ENCODE data around the gene CGNL1.

Gene CGNL1

GRCh38 chr15:57393061-57393460 lies 16.8 kb downstream of the CGNL1 start:
- no peak overlapping the region for H3K14ac ChIP-seq (ENCODE audit: low read length)
- H2BK120ac ChIP-seq (ENCODE audit: low read depth, low read length): no peak overlapping the region
- no CpG with 5 or more reads among the region's 2 CpGs for WGBS, 2 donors (ENCODE audit: extremely low coverage in 2 of 2, insufficient read length in 2 of 2, insufficient replicate concordance in 1 of 2)
- no peak overlapping the region for H4K8ac ChIP-seq (ENCODE audit: low read depth, low read length)
- no peak overlapping the region for H3K4me2 ChIP-seq (ENCODE audit: insufficient read depth, low read length, poor library complexity, severe bottlenecking)
- DNase-seq (ENCODE audit: low spot score): no peak
- H2BK12ac ChIP-seq (ENCODE audit: low read length): no peak overlapping the region
- H3K18ac ChIP-seq (ENCODE audit: low read length): no peak overlapping the region
- peaks cover 0 to 2% of the 10 kb centered on the region in 2 donors for H3K9me3 ChIP-seq (replicated peaks in 1 of 2; ENCODE audit: control insufficient read depth in 2 of 2, insufficient read depth in 1 of 2, low read depth in 1 of 2, low read length in 2 of 2)
- H3K27me3 ChIP-seq (ENCODE audit: control insufficient read depth in 3 of 3, insufficient read depth in 3 of 3, low read depth in 1 of 3, low read length in 3 of 3): no peaks in the 10 kb centered on the region
- no peak overlapping the region for H2BK5ac ChIP-seq (ENCODE audit: low read length)
- H2AFZ ChIP-seq (ENCODE audit: low read length): no peak overlapping the region
- peaks cover 1% of the 10 kb centered on the region for H3K79me1 ChIP-seq (ENCODE audit: low read depth, low read length)
- H3K23ac ChIP-seq (ENCODE audit: low read depth, low read length, poor library complexity): no peak overlapping the region
- no peak overlapping the region for H3K4me3 ChIP-seq (ENCODE audit: low read length in 2 of 2)
- no peak overlapping the region for H3K4ac ChIP-seq (ENCODE audit: low read length)
- no peak overlapping the region for H2BK15ac ChIP-seq (ENCODE audit: low read length)
- H2AK5ac ChIP-seq (ENCODE audit: low read depth, low read length): no peak overlapping the region
- peaks cover 6 to 17% of the 10 kb centered on the region in 2 donors for H3K4me1 ChIP-seq (ENCODE audit: control insufficient read depth in 2 of 2, insufficient read depth in 1 of 2, low read depth in 1 of 2, low read length in 2 of 2)
- H3K36me3 ChIP-seq (replicated peaks in 1 of 2; ENCODE audit: control insufficient read depth in 2 of 2, insufficient read depth in 2 of 2, low read length in 2 of 2): no peaks in the 10 kb centered on the region
- H4K91ac ChIP-seq (ENCODE audit: low read depth, low read length, poor library complexity): no peak overlapping the region
- no peak overlapping the region for H3K27ac ChIP-seq (replicated peaks; ENCODE audit: low read length)
- no peak overlapping the region for H3K9ac ChIP-seq (ENCODE audit: low read depth, low read length, poor library complexity)

GRCh38 chr15:57395292-57395691 lies 19.0 kb downstream of the CGNL1 start:
- H3K4ac ChIP-seq (ENCODE audit: low read length): no peak overlapping the region
- H3K4me3 ChIP-seq (ENCODE audit: low read length in 2 of 2): no peak overlapping the region
- no peak overlapping the region for H2AK5ac ChIP-seq (ENCODE audit: low read depth, low read length)
- no peak overlapping the region for H3K23ac ChIP-seq (ENCODE audit: low read depth, low read length, poor library complexity)
- H2BK120ac ChIP-seq (ENCODE audit: low read depth, low read length): no peak overlapping the region
- no peak overlapping the region for H2BK15ac ChIP-seq (ENCODE audit: low read length)
- H3K4me1 ChIP-seq (ENCODE audit: control insufficient read depth in 2 of 2, insufficient read depth in 1 of 2, low read depth in 1 of 2, low read length in 2 of 2): peaks cover 5 to 12% of the 10 kb centered on the region in 2 donors
- no peaks in the 10 kb centered on the region for H3K36me3 ChIP-seq (replicated peaks in 1 of 2; ENCODE audit: control insufficient read depth in 2 of 2, insufficient read depth in 2 of 2, low read length in 2 of 2)
- H3K14ac ChIP-seq (ENCODE audit: low read length): no peak overlapping the region
- H4K8ac ChIP-seq (ENCODE audit: low read depth, low read length): no peak overlapping the region
- WGBS, 2 donors (ENCODE audit: extremely low coverage in 2 of 2, insufficient read length in 2 of 2, insufficient replicate concordance in 1 of 2): no CpG with 5 or more reads among the region's 6 CpGs
- no peak overlapping the region for H2BK12ac ChIP-seq (ENCODE audit: low read length)
- H4K91ac ChIP-seq (ENCODE audit: low read depth, low read length, poor library complexity): no peak overlapping the region
- H3K9me3 ChIP-seq (replicated peaks in 1 of 2; ENCODE audit: control insufficient read depth in 2 of 2, insufficient read depth in 1 of 2, low read depth in 1 of 2, low read length in 2 of 2): peaks cover 0 to 2% of the 10 kb centered on the region in 2 donors
- H3K27ac ChIP-seq (replicated peaks; ENCODE audit: low read length): no peak overlapping the region
- no peak overlapping the region for H3K9ac ChIP-seq (ENCODE audit: low read depth, low read length, poor library complexity)
- no peak overlapping the region for H2BK5ac ChIP-seq (ENCODE audit: low read length)
- peak overlapping the region; percentile 45 for H2AFZ ChIP-seq (ENCODE audit: low read length)
- peaks cover 1% of the 10 kb centered on the region for H3K79me1 ChIP-seq (ENCODE audit: low read depth, low read length)
- DNase-seq (ENCODE audit: low spot score): no peak
- no peak overlapping the region for H3K18ac ChIP-seq (ENCODE audit: low read length)
- H3K27me3 ChIP-seq (ENCODE audit: control insufficient read depth in 3 of 3, insufficient read depth in 3 of 3, low read depth in 1 of 3, low read length in 3 of 3): no peaks in the 10 kb centered on the region
- H3K4me2 ChIP-seq (ENCODE audit: insufficient read depth, low read length, poor library complexity, severe bottlenecking): no peak overlapping the region

- no peak overlapping the region for H4K91ac ChIP-seq (ENCODE audit: low read depth, low read length, poor library complexity)
- H3K18ac ChIP-seq (ENCODE audit: low read length): no peak overlapping the region
- H3K4me2 ChIP-seq (ENCODE audit: insufficient read depth, low read length, poor library complexity, severe bottlenecking): no peak overlapping the region
- H2BK120ac ChIP-seq (ENCODE audit: low read depth, low read length): no peak overlapping the region
- no peak overlapping the region for H2BK15ac ChIP-seq (ENCODE audit: low read length)
- peaks cover 1% of the 10 kb centered on the region for H3K79me1 ChIP-seq (ENCODE audit: low read depth, low read length)
- WGBS, 2 donors (ENCODE audit: extremely low coverage in 2 of 2, insufficient read length in 2 of 2, insufficient replicate concordance in 1 of 2): no CpG with 5 or more reads among the region's 6 CpGs
- H3K14ac ChIP-seq (ENCODE audit: low read length): no peak overlapping the region
- no peak overlapping the region for H2AFZ ChIP-seq (ENCODE audit: low read length)
- H3K36me3 ChIP-seq (replicated peaks in 1 of 2; ENCODE audit: control insufficient read depth in 2 of 2, insufficient read depth in 2 of 2, low read length in 2 of 2): no peaks in the 10 kb centered on the region
- no peak overlapping the region for H4K8ac ChIP-seq (ENCODE audit: low read depth, low read length)
- H3K9ac ChIP-seq (ENCODE audit: low read depth, low read length, poor library complexity): no peak overlapping the region
- no peak overlapping the region for H2BK12ac ChIP-seq (ENCODE audit: low read length)
- H3K4me1 ChIP-seq (ENCODE audit: control insufficient read depth in 2 of 2, insufficient read depth in 1 of 2, low read depth in 1 of 2, low read length in 2 of 2): peaks cover 9 to 14% of the 10 kb centered on the region in 2 donors
- no peak overlapping the region for H3K4ac ChIP-seq (ENCODE audit: low read length)
- H3K9me3 ChIP-seq (replicated peaks in 1 of 2; ENCODE audit: control insufficient read depth in 2 of 2, insufficient read depth in 1 of 2, low read depth in 1 of 2, low read length in 2 of 2): peaks cover 0 to 5% of the 10 kb centered on the region in 2 donors
- no peak overlapping the region for H3K4me3 ChIP-seq (ENCODE audit: low read length in 2 of 2)
- no peak overlapping the region for H2AK5ac ChIP-seq (ENCODE audit: low read depth, low read length)
- no peak for DNase-seq (ENCODE audit: low spot score)
- H3K27me3 ChIP-seq (ENCODE audit: control insufficient read depth in 3 of 3, insufficient read depth in 3 of 3, low read depth in 1 of 3, low read length in 3 of 3): no peaks in the 10 kb centered on the region
- no peak overlapping the region for H3K23ac ChIP-seq (ENCODE audit: low read depth, low read length, poor library complexity)
- H2BK5ac ChIP-seq (ENCODE audit: low read length): no peak overlapping the region
- H3K27ac ChIP-seq (replicated peaks; ENCODE audit: low read length): no peak overlapping the region
These were observed 22.0 kb downstream of the CGNL1 start for GRCh38 chr15:57398336-57398735.

- Histone ChIP-seq H3K9ac (ENCODE audit: low read depth, low read length, poor library complexity) (no peak overlapping the region), H2AFZ (ENCODE audit: low read length) (no peak overlapping the region), H3K36me3 (replicated peaks in 1 of 2; ENCODE audit: control insufficient read depth in 2 of 2, insufficient read depth in 2 of 2, low read length in 2 of 2) (no peaks in the 10 kb centered on the region), H3K18ac (ENCODE audit: low read length) (no peak overlapping the region), H3K23ac (ENCODE audit: low read depth, low read length, poor library complexity) (no peak overlapping the region), H2BK120ac (ENCODE audit: low read depth, low read length) (no peak overlapping the region), H3K14ac (ENCODE audit: low read length) (no peak overlapping the region), H3K9me3 (replicated peaks in 1 of 2; ENCODE audit: control insufficient read depth in 2 of 2, insufficient read depth in 1 of 2, low read depth in 1 of 2, low read length in 2 of 2) (peaks cover 0 to 5% of the 10 kb centered on the region in 2 donors), H3K79me1 (ENCODE audit: low read depth, low read length) (peaks cover 1% of the 10 kb centered on the region), H2AK5ac (ENCODE audit: low read depth, low read length) (no peak overlapping the region), H2BK12ac (ENCODE audit: low read length) (no peak overlapping the region), H3K27me3 (ENCODE audit: control insufficient read depth in 3 of 3, insufficient read depth in 3 of 3, low read depth in 1 of 3, low read length in 3 of 3) (no peaks in the 10 kb centered on the region), H3K4me2 (ENCODE audit: insufficient read depth, low read length, poor library complexity, severe bottlenecking) (no peak overlapping the region), H4K91ac (ENCODE audit: low read depth, low read length, poor library complexity) (no peak overlapping the region), H3K4me1 (ENCODE audit: control insufficient read depth in 2 of 2, insufficient read depth in 1 of 2, low read depth in 1 of 2, low read length in 2 of 2) (peaks cover 7 to 16% of the 10 kb centered on the region in 2 donors), H2BK5ac (ENCODE audit: low read length) (no peak overlapping the region), H2BK15ac (ENCODE audit: low read length) (no peak overlapping the region), H4K8ac (ENCODE audit: low read depth, low read length) (no peak overlapping the region), H3K4ac (ENCODE audit: low read length) (no peak overlapping the region), H3K27ac (replicated peaks; ENCODE audit: low read length) (no peak overlapping the region), H3K4me3 (ENCODE audit: low read length in 2 of 2) (no peak overlapping the region)
- DNase-seq (ENCODE audit: low spot score): no peak
- no CpG with 5 or more reads among the region's 1 CpG for WGBS, 2 donors (ENCODE audit: extremely low coverage in 2 of 2, insufficient read length in 2 of 2, insufficient replicate concordance in 1 of 2)
These were observed 25.2 kb downstream of the CGNL1 start for GRCh38 chr15:57401546-57401945.
